Mesodermal cell (in vitro differentiated cells): ENCODE results near the gene KCNMB2.
"Not testable (repeated sequence)": the region's sequence is repeated elsewhere in the genome, so short reads cannot be mapped to it uniquely, and the experiment has no call there.

ENCODE experiments used
- H3K27ac ChIP-seq: 2 replicates; pipeline ENCODE4 v1.7.0; 2013; ENCODE audit warnings: mild to moderate bottlenecking, low read depth, low read length, moderate library complexity; ENCODE audit not compliant: severe bottlenecking
- H3K36me3 ChIP-seq: 2 replicates; pipeline ENCODE4 v1.7.1; 2013; ENCODE audit warnings: mild to moderate bottlenecking, low read length, moderate library complexity; ENCODE audit not compliant: control insufficient read depth, insufficient read depth
- H3K4me1 ChIP-seq: one replicate; pipeline ENCODE4 v1.7.1; 2013; ENCODE audit warnings: mild to moderate bottlenecking, low read length; ENCODE audit not compliant: insufficient read depth, control insufficient read depth, poor library complexity, severe bottlenecking
- H3K4me3 ChIP-seq: 2 replicates; pipeline ENCODE4 v1.7.0; 2013; ENCODE audit warnings: low read length, control low read depth, mild to moderate bottlenecking; ENCODE audit not compliant: insufficient read depth, poor library complexity, severe bottlenecking; ENCODE audit errors: extremely low read depth
- H3K9me3 ChIP-seq: 2 replicates; pipeline ENCODE4 v1.7.1; 2013; ENCODE audit warnings: mild to moderate bottlenecking, low read length, moderate library complexity; ENCODE audit not compliant: control insufficient read depth
- WGBS, 2 experiments: methylation state at CpG; one replicate each; pipeline ENCODE4 v1.1.5; 2013; ENCODE audit warnings: missing lambda C conversion rate in 2 of 2; ENCODE audit not compliant: insufficient coverage in 2 of 2; 5-methylcytosine and 5-hydroxymethylcytosine counted together

The KCNMB2 gene

GRCh38 chr3:178507507-178508442, 28.5 kb upstream of the KCNMB2 start:
- H3K9me3 ChIP-seq: no peaks in the 10 kb centered on the region
- H3K27ac ChIP-seq: no peak overlapping the region
- H3K36me3 ChIP-seq: no peaks in the 10 kb centered on the region
- no peaks in the 10 kb centered on the region for H3K4me1 ChIP-seq
- 88 to 90% methylated on average over 2 to 3 of the region's 5 CpGs for WGBS, 2 experiments
- no peak overlapping the region for H3K4me3 ChIP-seq

GRCh38 chr3:178508443-178508825, 27.8 kb upstream of the KCNMB2 start:
- Histone ChIP-seq H3K27ac (no peak overlapping the region), H3K4me3 (no peak overlapping the region)
- WGBS, 2 experiments: 75 to 100% methylated on average over 1 of the region's 2 CpGs

GRCh38 chr3:178510496-178510895, 25.7 kb upstream of the KCNMB2 start:
- no peak overlapping the region for H3K4me3 ChIP-seq
- no peaks in the 10 kb centered on the region for H3K36me3 ChIP-seq
- H3K4me1 ChIP-seq: no peaks in the 10 kb centered on the region
- no peaks in the 10 kb centered on the region for H3K9me3 ChIP-seq
- H3K27ac ChIP-seq: no peak overlapping the region

More at GRCh38 chr3:178508443-178508825, 27.8 kb upstream of the KCNMB2 start:
- Histone ChIP-seq H3K36me3 (no peaks in the 10 kb centered on the region), H3K4me1 (no peaks in the 10 kb centered on the region), H3K9me3 (no peaks in the 10 kb centered on the region)

DNA sequence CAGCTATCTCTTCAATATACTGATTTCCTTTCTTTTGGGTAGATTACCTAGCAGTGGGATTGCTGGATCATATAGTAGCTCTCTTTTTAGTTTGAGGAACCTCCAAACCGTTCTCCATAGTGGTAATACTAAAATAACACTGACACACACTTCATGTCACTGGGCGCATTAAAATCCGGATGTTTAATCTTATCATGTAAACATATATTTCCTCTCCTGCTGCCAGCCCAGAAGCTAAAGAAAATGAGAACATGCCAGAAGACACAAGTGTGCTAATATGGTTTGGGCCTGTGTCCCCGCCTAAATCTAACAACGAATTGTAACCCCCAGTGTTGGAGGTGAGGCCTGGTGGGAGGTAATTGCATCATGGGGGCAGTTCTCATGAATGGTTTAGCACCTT, 23.6 kb upstream of the KCNMB2 start:
- H3K4me1 ChIP-seq: no peaks in the 10 kb centered on the region
- no peaks in the 10 kb centered on the region for H3K36me3 ChIP-seq
- 100% methylated on average over 2 of the region's 5 CpGs; no CpG with 5 or more reads in 1 of the 2 experiments for WGBS, 2 experiments
- H3K9me3 ChIP-seq: no peaks in the 10 kb centered on the region
- H3K4me3 ChIP-seq: no peak overlapping the region
- no peak overlapping the region for H3K27ac ChIP-seq

DNA sequence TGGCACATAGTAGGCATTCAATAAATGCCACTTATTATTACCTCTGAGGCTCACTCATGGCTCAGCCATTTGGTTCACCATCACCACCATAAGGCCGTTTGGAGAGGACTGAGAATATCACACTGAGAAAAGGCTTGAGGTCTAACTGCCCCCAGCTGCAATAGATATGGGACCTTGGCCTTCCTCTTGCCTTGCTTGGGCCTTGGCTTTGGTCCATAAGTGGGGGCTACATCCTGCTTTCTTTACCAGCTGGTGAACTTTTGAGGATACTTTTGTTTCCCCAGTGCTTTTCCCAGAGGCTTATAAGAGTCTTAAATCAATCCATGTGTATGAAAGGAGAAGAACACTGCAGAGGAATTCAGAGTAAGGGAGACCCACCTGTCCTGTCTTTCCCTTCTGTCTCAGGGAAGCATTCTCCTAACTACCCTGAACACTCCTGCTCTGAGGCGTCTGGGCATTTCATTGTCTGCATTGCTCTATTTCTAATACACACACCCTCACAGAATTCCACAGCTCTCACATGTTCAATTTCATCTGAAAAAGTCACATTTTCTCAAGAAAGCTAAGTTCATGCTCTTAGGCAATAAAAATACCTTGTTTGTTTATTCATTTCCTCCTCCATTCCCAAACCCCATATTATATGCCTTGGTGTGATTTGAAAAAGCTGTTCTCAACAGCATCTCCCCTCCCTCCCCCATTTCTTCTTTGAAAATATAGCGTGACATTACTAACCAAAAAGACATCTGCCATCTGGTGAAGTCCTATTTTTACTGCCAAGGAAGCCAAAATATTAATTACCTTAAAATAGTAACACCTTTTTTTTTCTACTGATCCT, 22.5 kb upstream of the KCNMB2 start:
- H3K36me3 ChIP-seq: no peaks in the 10 kb centered on the region
- 95 to 100% methylated on average over 3 of the region's 3 CpGs for WGBS, 2 experiments
- H3K27ac ChIP-seq: no peak overlapping the region
- H3K9me3 ChIP-seq: no peaks in the 10 kb centered on the region
- H3K4me1 ChIP-seq: no peaks in the 10 kb centered on the region
- no peak overlapping the region for H3K4me3 ChIP-seq

DNA sequence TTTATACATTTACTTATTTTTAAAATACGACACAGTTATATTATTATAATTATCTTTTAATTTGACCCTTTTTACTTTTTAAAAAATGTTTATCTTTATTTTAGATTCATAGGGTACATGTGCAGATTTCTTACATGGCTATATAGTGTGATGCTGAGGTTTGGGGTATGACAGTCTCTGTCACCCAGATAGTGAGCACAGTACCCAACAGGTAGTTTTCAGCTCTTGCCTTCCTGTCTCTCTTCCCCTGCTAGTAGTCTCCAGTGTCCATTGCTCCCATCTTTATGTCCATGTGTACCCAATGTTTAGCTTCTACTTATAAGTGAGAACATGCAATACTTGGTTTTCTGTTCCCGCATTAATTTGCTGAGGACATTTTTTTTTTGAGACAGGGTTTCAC, 21.8 kb upstream of the KCNMB2 start:
- Histone ChIP-seq H3K4me3 (no peak overlapping the region), H3K9me3 (no peaks in the 10 kb centered on the region), H3K4me1 (no peaks in the 10 kb centered on the region), H3K27ac (no peak overlapping the region), H3K36me3 (no peaks in the 10 kb centered on the region)
- 92% methylated on average over 1 of the region's 2 CpGs; no CpG with 5 or more reads in 1 of the 2 experiments for WGBS, 2 experiments

GRCh38 chr3:178515076-178515744, 21.0 kb upstream of the KCNMB2 start:
- H3K4me1 ChIP-seq, H3K27ac ChIP-seq, H3K4me3 ChIP-seq, H3K9me3 ChIP-seq, H3K36me3 ChIP-seq: not testable (repeated sequence)
- WGBS, 2 experiments: 84% methylated on average over 3 of the region's 6 CpGs; no CpG with 5 or more reads in 1 of the 2 experiments

- no peaks in the 10 kb centered on the region for H3K4me1 ChIP-seq
- H3K27ac ChIP-seq: no peak overlapping the region
- no peaks in the 10 kb centered on the region for H3K36me3 ChIP-seq
- WGBS, 2 experiments: 100% methylated on average over 1 to 3 of the region's 7 CpGs
- no peak overlapping the region for H3K4me3 ChIP-seq
- no peaks in the 10 kb centered on the region for H3K9me3 ChIP-seq
These were observed 18.4 kb upstream of the KCNMB2 start for GRCh38 chr3:178517665-178518334.

- no peaks in the 10 kb centered on the region for H3K4me1 ChIP-seq
- no peak overlapping the region for H3K4me3 ChIP-seq
- H3K9me3 ChIP-seq: no peaks in the 10 kb centered on the region
- no peaks in the 10 kb centered on the region for H3K36me3 ChIP-seq
- WGBS, 2 experiments: 93% methylated on average over 4 of the region's 6 CpGs
- H3K27ac ChIP-seq: no peak overlapping the region
These were observed 17.4 kb upstream of the KCNMB2 start for GRCh38 chr3:178518660-178519396.

GRCh38 chr3:178519701-178520100, 16.5 kb upstream of the KCNMB2 start:
- Histone ChIP-seq H3K27ac (no peak overlapping the region), H3K4me1 (no peaks in the 10 kb centered on the region), H3K4me3 (no peak overlapping the region), H3K9me3 (no peaks in the 10 kb centered on the region), H3K36me3 (no peaks in the 10 kb centered on the region)
- 88 to 94% methylated on average over 3 of the region's 3 CpGs for WGBS, 2 experiments
